Keratinocyte (primary cell): ENCODE measurements around the gene SEC61A2. TPM values are rescaled to one million over a fixed set of nuclear protein-coding genes. Genes with fewer than 3 reads are reported as not detected.
"Not testable (repeated sequence)": the region's sequence is repeated elsewhere in the genome, so short reads cannot be mapped to it uniquely, and the experiment has no call there.

Experiments used
- DNase-seq: peaks from one replicate; pipeline ENCODE4 v3.0.0-alpha.2; 2011; ENCODE audit warnings: low read depth, missing footprints, low spot score
- FAIRE-seq: peaks from 2 replicates; lab custom pipeline; 2011; peaks lifted over from hg19 to GRCh38; lab: Jason Lieb, UNC
- H2AFZ ChIP-seq: 2 replicates; pipeline ENCODE4 v1.6.0; 2012; ENCODE audit warnings: low read length, control low read depth, inconsistent platforms; ENCODE audit not compliant: control insufficient read depth
- H3K27ac ChIP-seq: 2 replicates; pipeline ENCODE4 v1.5.1; 2011; ENCODE audit warnings: low read length; ENCODE audit not compliant: control insufficient read depth, insufficient read depth
- H3K27me3 ChIP-seq: 3 replicates; pipeline ENCODE4 v1.6.0; 2011; ENCODE audit warnings: low read length; ENCODE audit not compliant: control insufficient read depth, insufficient read depth; ENCODE audit errors: extremely low read depth
- H3K36me3 ChIP-seq, 2 experiments: 2 replicates in 1 of 2; 3 replicates in 1 of 2; pipeline ENCODE4 v1.5.1; 2011; ENCODE audit warnings: low read length in 2 of 2, mild to moderate bottlenecking in 1 of 2; ENCODE audit not compliant: control insufficient read depth in 2 of 2, insufficient read depth in 2 of 2; ENCODE audit errors: extremely low read depth in 1 of 2
- H3K4me1 ChIP-seq: 3 replicates; pipeline ENCODE4 v1.5.1; 2011; ENCODE audit warnings: low read length; ENCODE audit not compliant: control insufficient read depth, insufficient read depth; ENCODE audit errors: extremely low read depth
- H3K4me2 ChIP-seq: 3 replicates; pipeline ENCODE4 v1.6.0; 2011; ENCODE audit warnings: low read depth, low read length; ENCODE audit not compliant: control insufficient read depth, insufficient read depth; ENCODE audit errors: extremely low read depth
- H3K4me3 ChIP-seq, 3 experiments: fragments of 200-600 bp in 1 of 3; sonication (generic) in 1 of 3; 2 replicates in 2 of 3; 3 replicates in 1 of 3; pipeline ENCODE4 v1.5.1; 2011 to 2016; ENCODE audit warnings: low read length in 3 of 3, mild to moderate bottlenecking in 3 of 3, control low read depth in 2 of 3, inconsistent platforms in 1 of 3, low read depth in 1 of 3, mixed read lengths in 1 of 3, mixed run types in 1 of 3, moderate library complexity in 1 of 3; ENCODE audit not compliant: control insufficient read depth in 2 of 3, insufficient read depth in 2 of 3; ENCODE audit errors: extremely low read depth in 1 of 3
- H3K79me2 ChIP-seq: 2 replicates; pipeline ENCODE4 v1.6.0; 2012; ENCODE audit warnings: low read length; ENCODE audit not compliant: control insufficient read depth, insufficient read depth
- H3K9ac ChIP-seq: 3 replicates; pipeline ENCODE4 v1.6.0; 2011; ENCODE audit warnings: low read length; ENCODE audit not compliant: control insufficient read depth, insufficient read depth; ENCODE audit errors: extremely low read depth
- H3K9me1 ChIP-seq: 3 replicates; pipeline ENCODE4 v1.6.0; 2011; ENCODE audit warnings: low read length; ENCODE audit not compliant: control insufficient read depth, insufficient read depth; ENCODE audit errors: extremely low read depth
- H3K9me3 ChIP-seq: 2 replicates; pipeline ENCODE4 v1.5.1; 2012; ENCODE audit warnings: low read depth, low read length; ENCODE audit not compliant: control insufficient read depth
- H4K20me1 ChIP-seq: 3 replicates; pipeline ENCODE4 v1.6.0; 2011; ENCODE audit warnings: low read length; ENCODE audit not compliant: control insufficient read depth, insufficient read depth; ENCODE audit errors: extremely low read depth
- EZH2 ChIP-seq: IDR thresholded peaks from one replicate; pipeline ENCODE4 v1.6.1; 2012; ENCODE audit warnings: inconsistent platforms, mild to moderate bottlenecking, low read length, moderate library complexity
- dilution Hi-C: fragments of 300-500 bp; cut with MboI; formaldehyde crosslinking; loops from one replicate; pipeline ENCODE4 v1.7.0; 2020; ENCODE audit warnings: low sequenced_read_pairs; ENCODE audit not compliant: extremely low pct_ligation_motif_present
- polyA plus RNA-seq, 5 experiments: library from polyadenylated mRNA; depleted of rRNA in 3 of 5; stranded (reverse) in 3 of 5; stranded (forward) in 1 of 5; unstranded in 1 of 5; fragments of >200 nt; gene quantifications; 1 replicate in 1 of 5; 2 replicates in 3 of 5; 3 replicates in 1 of 5; pipeline versions ENCODE4 v1.2.1 to v1.2.3, GENCODE V29; 2011 to 2012; ENCODE audit warnings: missing spikeins in 2 of 5, low read depth in 1 of 5, low replicate concordance in 1 of 5
- TF ChIP-seq, protein P1 (sequence below), 3 experiments: IDR thresholded peaks in 1 of 3; conservative IDR thresholded peaks in 1 of 3; optimal IDR thresholded peaks in 1 of 3; 2 replicates in 2 of 3; 3 replicates in 1 of 3; pipeline versions ENCODE3 to v1.5.1; 2011; ENCODE audit warnings: low read length in 3 of 3, mild to moderate bottlenecking in 3 of 3, moderate library complexity in 2 of 3, control low read depth in 1 of 3, inconsistent platforms in 1 of 3; ENCODE audit not compliant: insufficient read depth in 2 of 3; ENCODE audit errors: extremely low read depth in 1 of 3

The SEC61A2 gene
- polyA plus RNA-seq, 1 donor (not counting 4 experiments of a cell fraction or from before 2014, with no cell fraction given): 13.7 TPM

- no peak overlapping the region for H3K4me3 ChIP-seq
- no peak for TF ChIP-seq EZH2
- TF ChIP-seq, protein P1, sequence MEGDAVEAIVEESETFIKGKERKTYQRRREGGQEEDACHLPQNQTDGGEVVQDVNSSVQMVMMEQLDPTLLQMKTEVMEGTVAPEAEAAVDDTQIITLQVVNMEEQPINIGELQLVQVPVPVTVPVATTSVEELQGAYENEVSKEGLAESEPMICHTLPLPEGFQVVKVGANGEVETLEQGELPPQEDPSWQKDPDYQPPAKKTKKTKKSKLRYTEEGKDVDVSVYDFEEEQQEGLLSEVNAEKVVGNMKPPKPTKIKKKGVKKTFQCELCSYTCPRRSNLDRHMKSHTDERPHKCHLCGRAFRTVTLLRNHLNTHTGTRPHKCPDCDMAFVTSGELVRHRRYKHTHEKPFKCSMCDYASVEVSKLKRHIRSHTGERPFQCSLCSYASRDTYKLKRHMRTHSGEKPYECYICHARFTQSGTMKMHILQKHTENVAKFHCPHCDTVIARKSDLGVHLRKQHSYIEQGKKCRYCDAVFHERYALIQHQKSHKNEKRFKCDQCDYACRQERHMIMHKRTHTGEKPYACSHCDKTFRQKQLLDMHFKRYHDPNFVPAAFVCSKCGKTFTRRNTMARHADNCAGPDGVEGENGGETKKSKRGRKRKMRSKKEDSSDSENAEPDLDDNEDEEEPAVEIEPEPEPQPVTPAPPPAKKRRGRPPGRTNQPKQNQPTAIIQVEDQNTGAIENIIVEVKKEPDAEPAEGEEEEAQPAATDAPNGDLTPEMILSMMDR (optimal IDR thresholded peaks at IDR 0.05 in 1 of 3, IDR thresholded peaks at IDR 0.05 in 1 of 3, conservative IDR thresholded peaks at IDR 0.05 in 1 of 3; ENCODE audit: extremely low read depth in 1 of 3, insufficient read depth in 2 of 3, low read length in 3 of 3): no peak
- no peaks in the 10 kb centered on the region for H3K4me1 ChIP-seq
- no peak overlapping the region for H3K9ac ChIP-seq
- no peak overlapping the region for H3K4me2 ChIP-seq
- no peaks in the 10 kb centered on the region for H3K9me1 ChIP-seq
- no peak overlapping the region for H3K27ac ChIP-seq
- H4K20me1 ChIP-seq: no peaks in the 10 kb centered on the region
- dilution Hi-C loops: no loop called here
- no peaks in the 10 kb centered on the region for H3K9me3 ChIP-seq
- no peaks in the 10 kb centered on the region for H3K79me2 ChIP-seq
- no peaks in the 10 kb centered on the region for H3K27me3 ChIP-seq
- peaks cover 6 to 21% of the 10 kb centered on the region in 2 experiments for H3K36me3 ChIP-seq
- FAIRE-seq (no peak), DNase-seq (no peak)
- no peak overlapping the region for H2AFZ ChIP-seq
These were observed 38.1 kb upstream of the SEC61A2 start for GRCh38 chr10:12091421-12091820.

DNA sequence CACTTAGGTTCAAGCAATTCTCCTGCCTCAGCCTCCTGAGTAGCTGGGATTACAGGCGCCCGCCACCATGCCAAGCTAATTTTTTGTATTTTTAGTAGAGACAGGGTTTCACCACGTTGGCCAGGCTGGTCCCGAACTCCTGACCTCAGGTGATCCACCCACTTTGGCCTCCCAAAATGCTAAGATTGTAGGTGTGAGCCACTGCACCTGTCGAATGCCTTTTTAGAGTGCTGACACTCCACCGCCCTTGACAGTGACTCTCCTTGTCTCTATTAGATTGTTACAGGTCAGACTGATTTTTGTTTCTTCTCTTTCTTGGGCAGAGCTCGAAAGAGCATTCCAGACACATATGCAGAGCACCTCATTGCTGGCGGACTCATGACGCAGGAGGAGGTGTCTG, 32.1 kb upstream of the SEC61A2 start:
- H3K36me3 ChIP-seq: peaks cover 4 to 19% of the 10 kb centered on the region in 2 experiments
- H3K9ac ChIP-seq, H3K9me1 ChIP-seq, H3K27ac ChIP-seq, H3K79me2 ChIP-seq, FAIRE-seq, H4K20me1 ChIP-seq, H3K4me1 ChIP-seq, H3K27me3 ChIP-seq, dilution Hi-C loops, H3K4me2 ChIP-seq, H2AFZ ChIP-seq, H3K4me3 ChIP-seq, DNase-seq, H3K9me3 ChIP-seq: not testable (repeated sequence)

DNA sequence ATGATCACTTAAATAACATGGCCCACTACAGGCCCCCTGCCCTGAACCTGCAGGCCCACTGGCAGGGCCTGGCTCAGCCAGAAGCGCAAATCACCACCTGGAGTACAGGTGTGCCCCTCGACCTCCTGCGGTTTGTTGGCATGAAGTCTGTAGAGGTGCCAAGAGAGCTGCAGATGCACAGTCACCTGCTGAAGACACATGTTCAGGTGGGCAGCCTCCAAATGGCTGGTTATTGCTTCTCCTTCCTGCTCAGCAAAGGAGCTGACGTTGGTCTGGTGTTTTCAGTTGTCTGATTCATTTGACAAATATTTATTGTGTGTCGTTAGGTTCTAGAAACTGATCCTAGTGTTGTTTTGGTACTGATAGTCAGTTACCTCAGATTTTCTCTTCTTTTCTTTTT, 31.7 kb upstream of the SEC61A2 start:
- Histone ChIP-seq H3K4me2 (no peak overlapping the region), H3K27me3 (no peaks in the 10 kb centered on the region), H4K20me1 (no peaks in the 10 kb centered on the region), H2AFZ (no peak overlapping the region), H3K4me3 (no peak overlapping the region), H3K9me1 (no peaks in the 10 kb centered on the region), H3K9me3 (no peaks in the 10 kb centered on the region), H3K36me3 (peaks cover 4 to 19% of the 10 kb centered on the region in 2 experiments), H3K4me1 (no peaks in the 10 kb centered on the region), H3K9ac (no peak overlapping the region), H3K27ac (no peak overlapping the region), H3K79me2 (no peaks in the 10 kb centered on the region)
- DNase-seq (no peak), FAIRE-seq (no peak)
- TF ChIP-seq, protein P1 (optimal IDR thresholded peaks at IDR 0.05 in 1 of 3, IDR thresholded peaks at IDR 0.05 in 1 of 3, conservative IDR thresholded peaks at IDR 0.05 in 1 of 3; ENCODE audit: extremely low read depth in 1 of 3, insufficient read depth in 2 of 3, low read length in 3 of 3): no peak
- TF ChIP-seq EZH2: no peak
- dilution Hi-C loops: no loop called here
